Measurements from ENCODE around the gene PCDH12. TPM values are rescaled to one million over a fixed set of nuclear protein-coding genes. Genes with fewer than 3 reads are reported as not detected.

Gene PCDH12
- total and polyA plus RNA-seq, 11 donors = 2.9 to 23.9 (median 10.8) TPM

DNA sequence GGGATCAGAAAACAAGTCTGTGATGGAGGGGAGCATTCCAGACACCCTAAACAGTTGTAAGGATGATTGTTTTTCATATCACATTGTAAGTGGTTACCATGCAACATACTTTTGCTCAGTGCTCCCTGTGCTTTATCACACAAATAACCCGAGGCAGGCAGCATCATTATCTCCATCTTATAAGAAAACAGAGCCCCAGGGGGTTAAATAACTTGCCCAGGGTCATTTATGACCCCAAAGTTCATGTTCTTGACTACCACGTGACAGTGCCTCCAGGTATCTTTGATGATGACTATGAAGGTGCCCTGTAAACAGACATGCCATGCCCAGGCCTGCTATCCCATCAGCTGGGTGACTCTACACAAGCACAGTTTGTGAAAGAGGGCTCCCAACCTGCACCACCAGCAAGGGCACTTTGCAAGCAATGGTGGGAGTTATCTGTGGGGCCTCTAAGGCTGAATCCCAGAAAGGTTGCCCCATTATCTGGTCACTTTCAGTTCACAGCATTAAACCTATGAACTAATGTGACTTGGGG lies 45.3 kb upstream of the PCDH12 start:
- intact Hi-C loops (cut with DNase I) = no loop called here
- TF ChIP-seq, protein P1, sequence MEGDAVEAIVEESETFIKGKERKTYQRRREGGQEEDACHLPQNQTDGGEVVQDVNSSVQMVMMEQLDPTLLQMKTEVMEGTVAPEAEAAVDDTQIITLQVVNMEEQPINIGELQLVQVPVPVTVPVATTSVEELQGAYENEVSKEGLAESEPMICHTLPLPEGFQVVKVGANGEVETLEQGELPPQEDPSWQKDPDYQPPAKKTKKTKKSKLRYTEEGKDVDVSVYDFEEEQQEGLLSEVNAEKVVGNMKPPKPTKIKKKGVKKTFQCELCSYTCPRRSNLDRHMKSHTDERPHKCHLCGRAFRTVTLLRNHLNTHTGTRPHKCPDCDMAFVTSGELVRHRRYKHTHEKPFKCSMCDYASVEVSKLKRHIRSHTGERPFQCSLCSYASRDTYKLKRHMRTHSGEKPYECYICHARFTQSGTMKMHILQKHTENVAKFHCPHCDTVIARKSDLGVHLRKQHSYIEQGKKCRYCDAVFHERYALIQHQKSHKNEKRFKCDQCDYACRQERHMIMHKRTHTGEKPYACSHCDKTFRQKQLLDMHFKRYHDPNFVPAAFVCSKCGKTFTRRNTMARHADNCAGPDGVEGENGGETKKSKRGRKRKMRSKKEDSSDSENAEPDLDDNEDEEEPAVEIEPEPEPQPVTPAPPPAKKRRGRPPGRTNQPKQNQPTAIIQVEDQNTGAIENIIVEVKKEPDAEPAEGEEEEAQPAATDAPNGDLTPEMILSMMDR (IDR thresholded peaks at IDR 0.05) = no peak
- TF ChIP-seq POLR2A (IDR thresholded peaks at IDR 0.05) = no peak
- Histone ChIP-seq H3K4me3 (no peak overlapping the region), H3K4me1 (peaks cover 0 to 18% (median 0%) of the 10 kb centered on the region in 12 donors), H3K27me3 (no peaks in the 10 kb centered on the region), H3K36me3 (peaks cover 0 to 98% (median 79%) of the 10 kb centered on the region in 9 donors), H3K27ac (no peak overlapping the region), H3K9me3 (no peaks in the 10 kb centered on the region)
- DNase-seq = no peak
- ATAC-seq = no peak
- 35 to 65% (median 58%) methylated on average over 2 of the region's 2 CpGs for WGBS, 4 donors

DNA sequence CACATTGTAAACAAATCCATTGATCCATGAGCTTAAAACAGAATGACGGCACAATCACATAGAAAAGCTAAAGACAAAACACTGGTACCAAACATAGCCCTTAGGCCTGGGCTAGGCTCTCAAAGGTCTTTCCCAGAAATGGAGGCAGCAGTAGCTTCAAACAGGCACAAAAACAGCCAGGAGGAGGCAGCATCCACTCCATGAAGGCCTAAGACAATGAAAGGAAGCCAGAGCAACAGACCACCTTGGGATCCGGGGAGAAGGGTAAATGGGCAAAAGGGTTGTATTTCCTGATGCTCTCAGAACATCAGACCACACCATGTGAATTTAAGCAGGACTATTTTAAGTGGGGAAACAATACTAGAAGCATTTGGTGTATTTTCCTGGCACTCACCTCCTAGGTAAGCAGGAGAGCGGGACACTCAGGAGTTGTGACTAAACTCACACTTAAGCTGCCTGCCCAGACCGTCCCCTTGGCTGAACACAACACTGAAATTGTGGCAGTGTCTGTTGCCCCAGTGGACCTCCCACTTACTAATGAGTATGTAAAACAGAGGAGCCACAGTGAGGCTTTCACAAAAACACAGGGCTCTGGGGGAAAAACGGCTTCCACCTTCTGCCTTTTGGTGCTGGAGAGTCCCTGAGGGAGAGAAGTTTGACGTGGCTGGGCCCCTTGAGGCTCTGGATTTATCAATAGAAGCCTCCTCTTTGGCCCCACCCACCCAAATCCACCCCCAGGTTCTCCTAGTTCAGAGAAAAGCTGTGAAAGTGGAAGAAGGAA lies 42.9 kb upstream of the PCDH12 start:
- intact Hi-C loops (cut with DNase I) = no loop called here
- H3K4me1 ChIP-seq = peaks cover 0 to 3% (median 0%) of the 10 kb centered on the region in 12 donors
- TF ChIP-seq, protein P1 (IDR thresholded peaks at IDR 0.05) = peak in 8 of 12 donors; percentile 12 to 46 (median 24)
- no peak for TF ChIP-seq POLR2A (IDR thresholded peaks at IDR 0.05)
- H3K27ac ChIP-seq = peak overlapping the region in 1 of 12 donors; percentile 15
- ATAC-seq (no peak), DNase-seq (no peak)
- no peaks in the 10 kb centered on the region for H3K9me3 ChIP-seq
- no peak overlapping the region for H3K4me3 ChIP-seq
- H3K27me3 ChIP-seq = no peaks in the 10 kb centered on the region
- H3K36me3 ChIP-seq = peaks cover 0 to 93% (median 68%) of the 10 kb centered on the region in 9 donors
- 70 to 77% (median 76%) methylated on average over 6 of the region's 6 CpGs for WGBS, 4 donors

DNA sequence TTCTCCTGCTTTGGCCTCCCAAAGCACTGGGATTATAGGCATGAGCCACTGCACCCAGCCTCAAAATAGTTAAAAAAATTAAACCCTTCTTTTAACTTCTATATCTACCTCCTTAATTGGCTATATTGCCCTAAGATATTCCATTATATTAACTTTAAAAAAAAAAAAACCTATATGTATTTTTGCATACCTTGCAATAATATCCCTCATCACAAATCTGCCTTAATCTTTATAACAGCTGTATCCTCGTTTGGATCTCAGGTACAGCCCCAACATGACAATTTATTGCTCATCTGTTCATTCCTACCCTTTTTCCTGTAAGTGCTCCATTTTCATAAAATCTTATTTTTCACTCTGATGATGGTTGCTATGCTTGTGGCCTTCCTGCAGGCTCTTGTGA lies 42.2 kb upstream of the PCDH12 start:
- intact Hi-C loops (cut with DNase I) = no loop called here
- WGBS, 4 donors = 45 to 61% (median 50%) methylated on average over 1 of the region's 1 CpG
- no peak for TF ChIP-seq POLR2A (IDR thresholded peaks at IDR 0.05)
- TF ChIP-seq, protein P1 (IDR thresholded peaks at IDR 0.05) = no peak

DNA sequence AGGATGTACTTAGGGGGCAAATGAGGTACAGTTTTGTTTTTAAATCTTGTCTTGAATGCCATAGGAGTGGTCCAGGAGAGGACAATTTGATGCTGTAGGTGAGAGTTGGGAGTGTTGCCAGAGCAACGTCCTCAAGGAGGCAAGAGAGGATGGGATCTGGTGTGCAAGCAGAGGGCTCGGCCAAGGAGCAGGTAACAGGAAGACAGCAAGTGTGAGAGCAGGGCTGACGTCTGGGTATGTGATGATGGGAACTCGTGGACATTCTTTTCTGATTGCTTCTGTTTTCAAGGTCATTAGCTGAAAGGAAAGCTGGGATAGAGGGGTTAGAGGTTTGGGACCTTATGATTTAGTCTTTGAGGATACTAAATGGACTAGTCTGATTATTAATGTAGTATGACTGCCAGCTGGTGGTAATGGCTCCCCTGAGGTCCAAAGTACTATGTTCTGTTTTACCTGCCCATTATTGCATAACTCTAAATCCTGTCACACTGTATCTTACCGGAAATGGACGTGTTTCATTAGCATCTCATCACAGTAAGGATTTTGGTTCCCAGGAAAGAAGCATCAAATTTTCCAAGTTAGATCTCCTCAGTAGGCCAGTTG lies 39.5 kb upstream of the PCDH12 start:
- H3K4me3 ChIP-seq = no peak overlapping the region
- no peak overlapping the region for H3K27ac ChIP-seq
- ATAC-seq (no peak), DNase-seq (no peak)
- no peak for TF ChIP-seq POLR2A (IDR thresholded peaks at IDR 0.05)
- TF ChIP-seq, protein P1 (IDR thresholded peaks at IDR 0.05) = no peak
- H3K27me3 ChIP-seq = no peaks in the 10 kb centered on the region
- no peaks in the 10 kb centered on the region for H3K9me3 ChIP-seq
- H3K4me1 ChIP-seq = peaks cover 0 to 15% (median 5%) of the 10 kb centered on the region in 12 donors
- peaks cover 0 to 92% (median 66%) of the 10 kb centered on the region in 9 donors for H3K36me3 ChIP-seq
- intact Hi-C loops (cut with DNase I) = loop anchor here in 4 of 10 donors (10.0 kb wide), 4 partner anchors 547 to 707 kb away; no protein-coding TSS in a partner anchor
- 46 to 65% (median 59%) methylated on average over 6 of the region's 6 CpGs for WGBS, 4 donors

More for the DNA sequence above, 42.2 kb upstream of the PCDH12 start:
- Histone ChIP-seq H3K4me3 (no peak overlapping the region), H3K36me3 (peaks cover 0 to 94% (median 68%) of the 10 kb centered on the region in 9 donors), H3K27ac (no peak overlapping the region), H3K9me3 (no peaks in the 10 kb centered on the region), H3K4me1 (peaks cover 0 to 3% (median 0%) of the 10 kb centered on the region in 12 donors), H3K27me3 (no peaks in the 10 kb centered on the region)
- ATAC-seq (no peak), DNase-seq (no peak)

All from heart left ventricle (tissue), 16 donors.